ENCODE measurements around the gene SMARCAL1.

Gene SMARCAL1

DNA sequence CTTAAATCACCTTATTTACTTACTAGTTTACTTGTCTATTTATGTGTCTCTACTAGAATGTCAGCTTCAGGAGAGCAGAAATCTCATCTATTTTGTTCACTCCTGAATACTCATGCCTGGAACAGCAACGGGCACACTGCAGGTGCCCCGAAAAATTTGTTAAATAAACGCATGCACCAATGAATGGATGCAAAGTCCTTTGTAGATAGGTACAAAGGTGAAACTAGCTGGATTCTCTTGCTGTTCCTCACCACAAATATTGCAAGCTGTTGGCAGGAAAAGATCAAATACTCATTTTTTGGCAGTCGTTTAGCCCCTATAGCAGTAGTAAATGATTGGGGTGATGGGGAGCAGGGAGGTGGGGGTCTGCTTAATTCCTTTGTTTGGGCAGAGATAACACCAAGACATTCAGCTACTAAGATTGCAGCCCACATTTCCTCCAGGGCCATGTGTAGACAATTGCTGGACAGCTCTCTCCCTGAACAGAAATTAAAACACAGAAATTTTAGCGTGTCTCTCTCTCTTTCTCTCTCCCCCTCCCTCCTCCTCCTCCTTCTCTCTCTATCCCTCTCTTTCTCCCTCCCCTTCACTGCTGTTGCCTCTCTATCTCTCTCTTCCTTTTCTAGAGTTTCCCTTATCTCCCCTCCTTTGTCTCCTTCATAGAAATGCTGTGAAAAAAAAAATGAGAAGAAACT is 45.4 kb upstream of the SMARCAL1 start:
- TF ChIP-seq, protein P1, sequence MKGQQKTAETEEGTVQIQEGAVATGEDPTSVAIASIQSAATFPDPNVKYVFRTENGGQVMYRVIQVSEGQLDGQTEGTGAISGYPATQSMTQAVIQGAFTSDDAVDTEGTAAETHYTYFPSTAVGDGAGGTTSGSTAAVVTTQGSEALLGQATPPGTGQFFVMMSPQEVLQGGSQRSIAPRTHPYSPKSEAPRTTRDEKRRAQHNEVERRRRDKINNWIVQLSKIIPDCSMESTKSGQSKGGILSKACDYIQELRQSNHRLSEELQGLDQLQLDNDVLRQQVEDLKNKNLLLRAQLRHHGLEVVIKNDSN (IDR thresholded peaks at IDR 0.05), result no peak
- TF ChIP-seq, protein P2, sequence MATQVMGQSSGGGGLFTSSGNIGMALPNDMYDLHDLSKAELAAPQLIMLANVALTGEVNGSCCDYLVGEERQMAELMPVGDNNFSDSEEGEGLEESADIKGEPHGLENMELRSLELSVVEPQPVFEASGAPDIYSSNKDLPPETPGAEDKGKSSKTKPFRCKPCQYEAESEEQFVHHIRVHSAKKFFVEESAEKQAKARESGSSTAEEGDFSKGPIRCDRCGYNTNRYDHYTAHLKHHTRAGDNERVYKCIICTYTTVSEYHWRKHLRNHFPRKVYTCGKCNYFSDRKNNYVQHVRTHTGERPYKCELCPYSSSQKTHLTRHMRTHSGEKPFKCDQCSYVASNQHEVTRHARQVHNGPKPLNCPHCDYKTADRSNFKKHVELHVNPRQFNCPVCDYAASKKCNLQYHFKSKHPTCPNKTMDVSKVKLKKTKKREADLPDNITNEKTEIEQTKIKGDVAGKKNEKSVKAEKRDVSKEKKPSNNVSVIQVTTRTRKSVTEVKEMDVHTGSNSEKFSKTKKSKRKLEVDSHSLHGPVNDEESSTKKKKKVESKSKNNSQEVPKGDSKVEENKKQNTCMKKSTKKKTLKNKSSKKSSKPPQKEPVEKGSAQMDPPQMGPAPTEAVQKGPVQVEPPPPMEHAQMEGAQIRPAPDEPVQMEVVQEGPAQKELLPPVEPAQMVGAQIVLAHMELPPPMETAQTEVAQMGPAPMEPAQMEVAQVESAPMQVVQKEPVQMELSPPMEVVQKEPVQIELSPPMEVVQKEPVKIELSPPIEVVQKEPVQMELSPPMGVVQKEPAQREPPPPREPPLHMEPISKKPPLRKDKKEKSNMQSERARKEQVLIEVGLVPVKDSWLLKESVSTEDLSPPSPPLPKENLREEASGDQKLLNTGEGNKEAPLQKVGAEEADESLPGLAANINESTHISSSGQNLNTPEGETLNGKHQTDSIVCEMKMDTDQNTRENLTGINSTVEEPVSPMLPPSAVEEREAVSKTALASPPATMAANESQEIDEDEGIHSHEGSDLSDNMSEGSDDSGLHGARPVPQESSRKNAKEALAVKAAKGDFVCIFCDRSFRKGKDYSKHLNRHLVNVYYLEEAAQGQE (IDR thresholded peaks at IDR 0.05; ENCODE audit: low read depth), result peak; percentile 81

DNA sequence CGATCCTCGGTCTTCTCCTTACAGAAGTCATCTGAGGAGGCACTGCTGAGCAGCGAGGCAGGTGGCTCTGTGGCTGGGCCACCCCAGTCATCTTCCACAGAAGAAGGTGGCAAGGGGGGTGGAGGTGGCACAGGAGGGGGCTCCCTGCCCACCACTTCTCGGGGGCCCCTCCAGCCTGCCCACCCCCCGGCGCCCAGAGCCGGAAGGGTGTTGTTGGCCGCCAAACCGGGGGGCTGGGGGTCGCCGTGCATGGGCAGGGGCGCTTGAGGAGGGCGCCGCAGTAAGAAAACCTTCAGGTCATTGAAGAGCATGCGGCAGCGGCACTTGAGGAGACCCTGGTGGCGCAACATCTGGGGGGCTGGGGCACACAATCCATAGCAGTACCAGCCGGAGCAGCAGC is 42.5 kb upstream of the SMARCAL1 start:
- TF ChIP-seq FOXM1 (IDR thresholded peaks at IDR 0.05; ENCODE audit: borderline replicate concordance, low read depth) (no peak), EP300 (IDR thresholded peaks at IDR 0.05; ENCODE audit: borderline replicate concordance) (no peak), RAD21 (IDR thresholded peaks at IDR 0.05; ENCODE audit: low read depth) (no peak), CEBPB (IDR thresholded peaks at IDR 0.05) (no peak), TCF12 (IDR thresholded peaks at IDR 0.05; ENCODE audit: low read depth) (no peak), TAF1 (IDR thresholded peaks at IDR 0.05; ENCODE audit: low read depth) (no peak), CREB1 (IDR thresholded peaks at IDR 0.05; ENCODE audit: low read depth) (no peak), NFIC (IDR thresholded peaks at IDR 0.05) (no peak)
- TF ChIP-seq, protein P2 (IDR thresholded peaks at IDR 0.05; ENCODE audit: low read depth), result no peak
- TF ChIP-seq, protein P1 (IDR thresholded peaks at IDR 0.05), result no peak
- TF ChIP-seq, protein P3, sequence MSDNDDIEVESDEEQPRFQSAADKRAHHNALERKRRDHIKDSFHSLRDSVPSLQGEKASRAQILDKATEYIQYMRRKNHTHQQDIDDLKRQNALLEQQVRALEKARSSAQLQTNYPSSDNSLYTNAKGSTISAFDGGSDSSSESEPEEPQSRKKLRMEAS (IDR thresholded peaks at IDR 0.05), result no peak

DNA sequence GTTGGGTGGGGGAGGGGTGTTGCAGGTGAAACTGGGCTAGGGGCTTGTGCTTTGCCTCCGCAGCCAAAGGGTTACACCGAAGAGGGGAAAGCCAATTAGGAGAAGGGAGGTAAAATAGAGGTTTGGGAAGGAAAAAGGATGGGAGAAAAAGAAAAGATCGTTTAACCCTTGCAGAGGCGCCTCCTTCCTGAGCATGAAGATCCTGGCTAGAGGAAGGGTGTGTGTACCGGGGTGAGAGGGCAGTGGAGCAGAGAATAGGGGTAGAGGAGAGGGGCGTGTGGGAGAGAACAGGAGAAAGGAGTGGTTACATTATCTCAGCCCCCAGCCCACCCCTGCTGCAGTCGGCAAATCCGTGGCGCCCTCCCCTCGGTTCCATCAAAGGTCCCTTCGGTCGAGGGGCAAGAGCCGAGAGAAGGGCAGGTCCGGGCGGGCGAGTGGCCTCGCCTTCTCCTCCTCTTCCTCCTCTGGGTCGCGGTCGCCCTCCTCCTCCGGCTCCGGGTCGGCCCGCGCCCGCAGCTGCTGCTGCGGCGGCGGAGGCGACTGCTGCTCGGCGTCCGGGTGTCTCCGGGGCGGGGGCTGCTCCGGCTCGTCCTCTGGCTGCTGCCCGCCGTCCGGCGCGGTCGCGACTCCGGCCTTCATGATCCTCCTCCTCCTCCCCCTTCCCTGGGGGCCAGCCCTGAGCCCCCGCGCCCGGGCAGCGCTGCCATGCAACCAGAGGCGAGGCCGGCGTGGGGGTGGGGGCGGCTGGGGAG is 41.1 kb upstream of the SMARCAL1 start:
- TF ChIP-seq CEBPB (IDR thresholded peaks at IDR 0.05), result no peak
- TF ChIP-seq NFIC (IDR thresholded peaks at IDR 0.05), result no peak
- TF ChIP-seq EP300 (IDR thresholded peaks at IDR 0.05; ENCODE audit: borderline replicate concordance), result no peak
- TF ChIP-seq, protein P2 (IDR thresholded peaks at IDR 0.05; ENCODE audit: low read depth), result no peak
- no peak for TF ChIP-seq TAF1 (IDR thresholded peaks at IDR 0.05; ENCODE audit: low read depth)
- no peak for TF ChIP-seq FOXM1 (IDR thresholded peaks at IDR 0.05; ENCODE audit: borderline replicate concordance, low read depth)
- no peak for TF ChIP-seq CREB1 (IDR thresholded peaks at IDR 0.05; ENCODE audit: low read depth)

DNA sequence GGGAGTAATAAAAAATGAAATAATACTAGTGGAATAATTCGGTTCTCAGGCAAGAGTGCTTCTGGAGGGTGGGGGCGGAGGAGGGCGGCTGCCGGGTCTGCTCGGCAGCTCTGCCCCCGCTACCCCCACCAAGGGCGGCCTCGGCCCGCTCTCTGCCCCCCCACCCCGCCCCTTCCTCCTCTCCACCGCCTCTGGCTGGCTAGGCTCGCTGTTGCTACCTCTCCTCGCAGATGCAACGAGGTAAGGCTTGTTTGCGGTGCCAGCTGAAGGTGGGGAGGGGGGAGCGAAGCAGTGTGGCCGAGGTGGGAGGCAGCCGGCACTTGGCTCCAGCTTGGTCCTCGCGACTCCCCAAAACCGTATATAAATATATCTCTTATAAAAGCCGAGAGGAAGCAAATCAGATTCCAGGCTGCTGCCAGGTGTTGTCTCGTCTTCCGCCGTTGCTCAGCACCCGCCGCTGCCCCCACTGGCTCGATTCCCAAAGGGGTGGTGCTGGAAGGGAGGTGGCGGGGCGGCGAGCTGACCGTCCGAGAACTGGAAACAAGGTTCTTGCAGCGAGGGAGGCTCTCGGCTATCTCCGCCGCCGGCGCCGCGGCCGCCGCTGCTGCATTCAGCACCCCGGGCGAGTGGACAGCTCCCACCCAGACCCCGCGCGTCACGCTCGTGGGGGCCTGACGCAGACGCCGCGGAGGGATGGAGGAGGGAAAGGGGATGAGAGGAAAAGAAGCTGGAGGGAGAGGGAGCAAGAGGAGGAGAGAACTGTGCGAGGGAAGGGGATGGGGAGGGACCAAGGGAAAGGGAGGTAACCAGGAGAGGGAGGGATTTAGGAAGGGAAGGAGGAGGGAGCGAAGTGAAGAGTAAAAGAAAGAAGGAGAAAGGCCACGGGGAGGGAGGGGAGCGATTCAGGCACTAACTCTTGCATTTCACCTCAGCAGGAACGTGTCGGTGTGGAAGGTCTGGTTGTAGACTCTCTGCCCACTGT is 40.3 kb upstream of the SMARCAL1 start, which contains the start of gene MARCHF4:
MARCHF4 (minus strand) TSS at position 763 of the 982 bp plus-strand sequence. CDS start 2,223 bp downstream, outside the sequence.
- TF ChIP-seq, protein P1 (IDR thresholded peaks at IDR 0.05), result no peak
- peak; percentile 43 for TF ChIP-seq EP300 (IDR thresholded peaks at IDR 0.05; ENCODE audit: borderline replicate concordance)
- no peak for TF ChIP-seq FOXM1 (IDR thresholded peaks at IDR 0.05; ENCODE audit: borderline replicate concordance, low read depth)
- peak; percentile 98 for TF ChIP-seq ZBTB7A (IDR thresholded peaks at IDR 0.05; ENCODE audit: low read depth)
- TF ChIP-seq NFIC (IDR thresholded peaks at IDR 0.05), result peak; percentile 64
- TF ChIP-seq, protein P2 (IDR thresholded peaks at IDR 0.05; ENCODE audit: low read depth), result peak; percentile 100
- TF ChIP-seq CEBPB (IDR thresholded peaks at IDR 0.05), result no peak
- peak; percentile 6; the same call in 1 of the 2 replicates for TF ChIP-seq RAD21 (IDR thresholded peaks at IDR 0.05; ENCODE audit: low read depth)
- TF ChIP-seq CREB1 (IDR thresholded peaks at IDR 0.05; ENCODE audit: low read depth), result peak; percentile 53; the same call in 1 of the 2 replicates
- no peak; the same call in 1 of the 2 replicates for TF ChIP-seq TEAD4 (IDR thresholded peaks at IDR 0.05)
- no peak for TF ChIP-seq YY1 (IDR thresholded peaks at IDR 0.05; ENCODE audit: low read depth)
- TF ChIP-seq, protein P3 (IDR thresholded peaks at IDR 0.05), result peak; percentile 74; the same call in 1 of the 2 replicates
- TF ChIP-seq TAF1 (IDR thresholded peaks at IDR 0.05; ENCODE audit: low read depth), result no peak
- TF ChIP-seq EGR1 (IDR thresholded peaks at IDR 0.05), result no peak
- no peak for TF ChIP-seq TCF12 (IDR thresholded peaks at IDR 0.05; ENCODE audit: low read depth)

Measured in Ishikawa (cell line).